Measurements from ENCODE around the gene CDNF.
A peak's percentile ranks its signal among the peaks of the same experiment; 100 is the strongest.
"Not testable (repeated sequence)": the region's sequence is repeated elsewhere in the genome, so short reads cannot be mapped to it uniquely, and the experiment has no call there.

Gene CDNF

DNA sequence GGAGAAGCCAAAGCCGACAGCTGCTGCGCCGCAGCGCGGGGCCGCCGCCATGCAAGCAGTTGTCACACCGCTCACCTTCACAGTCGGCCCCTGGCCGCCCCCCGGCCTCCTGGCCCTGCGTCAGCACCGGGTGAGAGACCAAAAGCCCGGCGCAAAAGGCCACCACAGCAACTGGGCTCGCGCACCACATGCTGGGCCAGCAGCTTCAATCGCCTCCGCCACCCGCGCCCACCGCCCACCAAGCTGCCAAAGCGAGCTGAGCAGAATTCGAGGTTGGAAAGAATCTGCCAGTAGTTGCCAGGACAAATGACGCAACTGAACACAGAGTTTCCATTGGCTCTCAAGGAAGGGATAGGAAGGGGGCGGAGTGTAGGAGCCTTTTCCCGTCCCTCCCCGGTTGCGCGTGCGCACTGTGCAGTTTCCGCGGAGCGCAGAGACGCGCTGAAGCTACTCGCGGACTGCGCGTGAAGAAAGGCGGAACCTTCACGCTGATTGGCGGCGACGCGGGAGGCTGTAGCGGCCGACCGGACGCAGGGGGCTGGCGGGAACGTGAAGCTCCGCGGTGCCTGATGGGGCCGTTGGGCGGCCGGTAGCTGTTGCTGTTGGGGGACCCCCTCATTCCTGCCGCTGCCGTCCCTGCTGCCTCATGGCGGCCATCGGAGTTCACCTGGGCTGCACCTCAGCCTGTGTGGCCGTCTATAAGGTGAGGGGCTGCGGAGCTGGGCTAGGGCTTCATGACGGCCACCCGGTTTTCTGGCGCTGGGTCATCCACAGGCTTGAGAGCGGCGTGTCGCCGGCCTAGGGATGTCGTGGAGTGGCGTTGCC lies at the start of gene CDNF, which contains the start of the genes HSPA14 and MSANTD7:
Gene CDNF (minus strand): TSS at position 281 of the 825 bp plus-strand sequence. CDS start 91 bp downstream, at position 190.
Gene HSPA14 (plus strand): TSS at position 550 of the 825 bp plus-strand sequence. CDS start 97 bp downstream, at position 647.
Gene MSANTD7 (plus strand): TSS at position 550 of the 825 bp plus-strand sequence. CDS start 3,979 bp downstream, outside the sequence.
- DNase-seq (ENCODE audit: low spot score) = peak; percentile 100

DNA sequence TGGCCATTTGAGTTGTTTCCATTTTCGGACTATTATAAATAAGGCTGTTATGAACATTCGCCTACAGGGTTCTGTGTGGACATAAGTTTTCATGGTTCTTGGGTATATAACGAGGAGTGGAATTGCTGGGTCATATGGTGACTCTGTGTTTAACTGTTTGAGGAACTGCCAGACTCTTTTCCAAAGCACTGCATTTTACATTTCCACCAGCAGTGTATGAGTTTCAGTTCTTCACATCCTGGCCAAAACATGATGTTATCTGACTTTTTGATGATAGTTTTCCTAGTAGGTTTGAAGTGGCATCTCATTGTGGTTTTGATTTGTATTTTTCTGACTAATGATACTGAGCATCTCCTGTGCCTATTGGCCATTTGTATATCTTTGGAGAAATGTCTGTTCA lies 46.2 kb upstream of the CDNF start:
- no peak for DNase-seq (ENCODE audit: low spot score)

DNA sequence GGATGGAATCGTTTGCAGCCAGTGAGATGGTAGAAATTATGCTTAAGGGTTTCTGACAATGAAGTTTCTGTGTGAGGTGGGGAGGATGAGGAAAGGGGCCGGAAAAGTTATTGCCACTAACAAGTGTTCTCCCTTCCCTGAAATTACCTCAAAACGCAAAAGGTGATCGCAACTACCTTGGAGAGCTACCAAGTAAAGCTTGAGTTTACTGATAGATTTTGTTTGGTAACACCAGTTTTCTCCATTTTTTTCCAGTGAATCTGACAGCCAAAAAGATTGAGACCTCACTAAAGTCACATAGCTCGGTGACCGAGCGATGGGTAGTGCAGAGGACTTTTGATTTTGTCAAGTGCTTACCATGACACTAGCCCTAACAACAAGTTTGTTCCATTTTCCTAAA lies 42.4 kb upstream of the CDNF start:
- DNase-seq (ENCODE audit: low spot score) = no peak

DNA sequence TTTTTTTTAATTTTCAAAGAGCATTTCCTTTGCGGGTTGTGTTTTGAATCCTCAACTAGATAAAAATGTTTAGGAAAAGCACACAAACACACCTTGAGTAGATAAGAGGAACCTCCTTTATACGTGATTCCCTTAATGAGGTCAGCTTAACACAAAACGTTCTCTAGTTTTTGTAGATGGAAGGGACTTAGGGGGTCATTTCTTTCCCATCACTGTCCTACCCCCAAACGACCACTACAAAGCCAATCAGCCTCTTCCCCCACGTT lies 42.0 kb upstream of the CDNF start:
- no peak for DNase-seq (ENCODE audit: low spot score)

DNA sequence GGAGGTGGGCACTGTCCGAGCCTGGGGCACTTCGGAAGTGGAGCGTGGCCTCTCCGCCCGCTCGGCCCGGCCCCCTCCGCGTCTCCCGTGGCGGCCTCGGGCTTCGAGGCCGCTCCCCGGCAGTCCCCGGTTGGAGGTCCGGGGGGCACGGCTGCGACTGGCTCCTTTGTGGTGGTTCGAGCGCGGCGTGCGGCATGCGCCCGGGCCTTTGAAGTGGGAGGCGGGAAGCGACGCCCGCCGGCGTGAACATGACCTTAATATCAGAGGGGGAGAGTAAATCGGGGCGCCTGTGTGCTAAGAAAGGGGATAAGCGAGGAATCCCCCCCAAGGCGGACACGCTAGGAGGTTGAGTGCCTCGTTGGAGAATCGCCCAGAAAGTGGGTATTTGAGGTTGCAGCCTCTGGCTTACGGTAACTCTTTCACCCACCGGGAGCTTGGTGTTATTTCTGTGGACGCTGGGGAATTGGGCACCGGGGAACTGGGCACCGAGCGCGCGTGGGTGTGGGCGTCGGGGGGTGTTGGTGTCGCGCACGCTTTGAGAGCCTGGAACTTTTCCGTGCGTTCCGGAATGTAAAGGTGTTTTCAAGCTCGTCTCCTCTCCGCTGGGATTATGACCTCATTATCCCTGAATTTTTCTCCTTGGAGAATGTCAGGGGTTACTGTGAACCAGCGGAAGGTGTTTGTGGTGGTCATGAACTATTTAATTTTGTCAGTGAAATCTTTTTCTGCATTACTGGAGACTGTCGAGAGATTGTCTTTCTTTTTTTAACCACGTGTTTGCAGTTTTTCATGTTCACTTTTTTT lies 41.5 kb upstream of the CDNF start:
- no peak for DNase-seq (ENCODE audit: low spot score)

DNA sequence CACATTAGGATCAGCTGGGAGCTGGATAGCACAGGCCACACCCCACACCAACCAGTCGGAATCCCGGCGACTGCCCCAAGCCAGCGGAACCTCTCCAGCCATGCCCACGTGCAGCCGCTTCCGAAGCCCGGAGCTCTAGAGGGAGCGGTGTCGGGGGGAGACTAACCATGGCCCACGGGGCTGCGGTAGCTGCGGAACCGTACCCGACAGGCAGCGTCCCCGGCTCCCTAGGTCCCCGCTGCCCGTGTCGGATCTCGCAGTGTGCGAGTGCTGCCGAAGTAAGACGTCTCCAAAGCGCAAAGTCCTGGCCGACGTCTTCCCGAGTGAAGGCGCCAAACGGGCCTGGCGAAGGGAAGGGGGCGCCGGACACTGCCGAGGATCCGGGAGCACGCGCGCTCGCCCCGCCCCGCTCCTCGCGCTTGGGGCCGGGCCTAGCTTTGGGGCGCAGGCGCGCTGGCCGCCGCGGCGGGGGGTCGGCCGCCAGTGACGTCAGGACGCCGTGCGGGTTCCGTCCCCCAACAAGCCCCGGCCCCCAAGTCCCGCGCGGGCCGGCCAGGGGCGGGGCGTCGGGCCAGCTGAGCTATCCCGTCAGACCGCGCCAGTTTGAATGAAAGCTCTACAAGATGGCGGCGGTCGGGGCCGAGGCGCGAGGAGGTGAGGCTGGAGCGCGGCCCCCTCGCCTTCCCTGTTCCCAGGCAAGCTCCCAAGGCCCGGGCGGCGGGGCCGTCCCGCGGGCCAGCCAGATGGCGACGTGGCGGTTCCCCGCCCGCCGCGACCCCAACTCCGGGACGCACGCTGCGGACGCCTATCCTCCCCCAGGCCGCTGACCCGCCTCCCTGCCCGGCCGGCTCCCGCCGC lies 40.7 kb upstream of the CDNF start, which contains the start of gene SUV39H2:
Gene SUV39H2 (plus strand): TSS at position 601 of the 858 bp plus-strand sequence. CDS start 23 bp downstream, at position 624.
- peak; percentile 99 for DNase-seq (ENCODE audit: low spot score)

- no peak for DNase-seq (ENCODE audit: low spot score)
Observed at GRCh38 chr10:14876764-14877163, 38.9 kb upstream of the CDNF start.

- DNase-seq (ENCODE audit: low spot score) = no peak
Observed at GRCh38 chr10:14875941-14876340, 38.1 kb upstream of the CDNF start.

DNA sequence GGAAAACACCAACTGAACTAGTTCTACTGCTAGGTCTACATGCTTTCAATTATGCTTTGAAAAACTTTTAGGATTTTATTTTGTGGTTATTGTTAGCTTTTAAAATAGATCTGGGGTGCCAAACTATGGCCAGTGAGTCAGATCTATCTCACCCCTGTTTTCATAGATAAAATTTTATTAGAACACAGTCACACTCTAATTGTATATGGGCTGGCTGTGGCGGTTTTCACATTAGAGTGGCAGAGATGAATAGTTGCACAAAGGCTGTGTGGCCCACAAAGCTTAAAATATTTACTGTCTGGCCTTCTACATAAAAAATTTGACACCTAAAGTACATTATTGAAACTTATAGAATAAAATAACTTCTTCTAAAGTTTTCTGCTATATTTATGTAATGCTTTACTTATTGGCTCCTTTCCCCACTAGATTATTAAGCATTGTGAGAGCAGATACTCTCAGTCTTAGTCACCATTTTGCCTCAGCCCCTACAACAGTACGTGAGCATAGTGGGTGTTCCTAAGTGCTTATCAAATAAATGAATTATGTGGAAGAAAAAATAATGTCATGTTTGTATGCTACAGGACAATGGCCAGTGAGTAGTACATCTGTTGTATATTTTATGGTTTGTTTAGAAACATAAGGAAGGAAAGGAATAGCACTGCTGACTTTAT lies 35.4 kb upstream of the CDNF start:
- DNase-seq (ENCODE audit: low spot score) = peak; percentile 10

GRCh38 chr10:14864871-14865270 lies 27.0 kb upstream of the CDNF start:
- DNase-seq (ENCODE audit: low spot score) = not testable (repeated sequence)

- DNase-seq (ENCODE audit: low spot score) = not testable (repeated sequence)
Observed at GRCh38 chr10:14864466-14864865, 26.6 kb upstream of the CDNF start.

- DNase-seq (ENCODE audit: low spot score) = no peak
Observed at GRCh38 chr10:14860791-14861190, 23.0 kb upstream of the CDNF start.

- DNase-seq (ENCODE audit: low spot score) = no peak
Observed at GRCh38 chr10:14859775-14860174, 21.9 kb upstream of the CDNF start.

GRCh38 chr10:14859043-14859442 lies 21.2 kb upstream of the CDNF start:
- no peak for DNase-seq (ENCODE audit: low spot score)

DNA sequence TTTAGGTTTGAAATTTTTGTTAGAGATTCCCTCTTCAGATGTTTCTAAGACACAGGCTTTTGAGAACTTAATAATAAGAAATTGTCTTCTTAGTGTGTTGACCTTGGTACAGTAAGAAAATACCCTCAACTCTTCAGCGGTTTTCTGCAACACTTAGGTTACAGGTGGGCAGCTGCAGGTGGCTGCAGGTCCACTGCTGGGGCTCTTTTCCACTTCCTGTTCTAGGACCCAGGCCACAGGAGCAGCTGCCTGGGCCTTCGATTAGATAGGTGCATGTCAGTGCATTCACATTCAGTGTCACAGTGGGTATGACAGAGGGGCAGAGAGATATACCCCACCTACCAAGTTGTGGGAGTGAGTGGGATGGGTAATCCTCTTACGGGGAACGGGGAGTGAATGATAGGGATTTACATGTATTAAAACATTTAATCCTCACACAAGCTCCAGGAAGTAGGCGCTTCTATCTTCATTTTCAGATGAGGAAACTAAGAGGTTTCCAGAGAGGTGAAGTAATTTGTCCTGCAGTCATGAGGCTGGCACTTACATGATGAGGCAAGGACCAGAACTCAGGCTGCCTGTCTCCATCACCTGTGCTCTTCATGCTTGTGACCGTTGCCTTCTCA lies 20.6 kb upstream of the CDNF start:
- no peak for DNase-seq (ENCODE audit: low spot score)

- DNase-seq (ENCODE audit: low spot score) = no peak
Observed at GRCh38 chr10:14855453-14855852, 17.6 kb upstream of the CDNF start.

DNA sequence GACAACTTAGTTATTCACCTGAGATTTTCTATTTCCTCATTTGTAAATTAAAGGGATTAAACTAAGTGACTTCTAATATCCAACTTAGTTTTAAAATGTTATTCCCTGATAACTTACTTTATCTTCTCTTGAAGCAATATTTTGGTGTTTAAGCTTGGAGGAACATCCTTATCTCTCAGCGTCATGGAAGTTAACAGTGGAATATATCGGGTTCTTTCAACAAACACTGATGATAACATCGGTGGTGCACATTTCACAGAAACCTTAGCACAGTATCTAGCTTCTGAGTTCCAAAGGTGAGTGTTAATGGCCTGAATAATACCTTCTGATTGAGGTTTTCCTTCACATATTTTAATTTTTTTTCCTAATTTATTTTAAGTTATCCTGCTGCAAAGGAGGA lies 14.4 kb upstream of the CDNF start:
- no peak for DNase-seq (ENCODE audit: low spot score)

DNA sequence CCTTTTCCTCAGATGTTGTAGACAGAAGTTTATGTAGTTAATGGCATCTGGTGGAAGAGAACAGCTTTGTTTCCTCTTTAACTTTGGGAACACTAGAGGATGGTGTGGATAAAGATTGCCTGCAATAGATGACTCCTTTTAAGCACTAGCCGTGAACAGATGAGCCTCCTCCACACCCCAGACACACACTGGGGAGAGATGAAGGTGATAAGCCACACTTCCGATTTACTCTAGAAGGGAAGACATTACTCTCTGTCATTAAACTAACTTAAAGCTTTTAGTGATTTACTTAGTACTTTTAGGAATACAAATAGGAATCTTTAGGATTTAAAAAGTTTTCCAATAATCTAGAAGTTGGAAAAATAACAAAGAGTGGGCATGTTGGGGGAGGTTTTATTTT lies 7.1 kb upstream of the CDNF start:
- no peak for DNase-seq (ENCODE audit: low spot score)

DNA sequence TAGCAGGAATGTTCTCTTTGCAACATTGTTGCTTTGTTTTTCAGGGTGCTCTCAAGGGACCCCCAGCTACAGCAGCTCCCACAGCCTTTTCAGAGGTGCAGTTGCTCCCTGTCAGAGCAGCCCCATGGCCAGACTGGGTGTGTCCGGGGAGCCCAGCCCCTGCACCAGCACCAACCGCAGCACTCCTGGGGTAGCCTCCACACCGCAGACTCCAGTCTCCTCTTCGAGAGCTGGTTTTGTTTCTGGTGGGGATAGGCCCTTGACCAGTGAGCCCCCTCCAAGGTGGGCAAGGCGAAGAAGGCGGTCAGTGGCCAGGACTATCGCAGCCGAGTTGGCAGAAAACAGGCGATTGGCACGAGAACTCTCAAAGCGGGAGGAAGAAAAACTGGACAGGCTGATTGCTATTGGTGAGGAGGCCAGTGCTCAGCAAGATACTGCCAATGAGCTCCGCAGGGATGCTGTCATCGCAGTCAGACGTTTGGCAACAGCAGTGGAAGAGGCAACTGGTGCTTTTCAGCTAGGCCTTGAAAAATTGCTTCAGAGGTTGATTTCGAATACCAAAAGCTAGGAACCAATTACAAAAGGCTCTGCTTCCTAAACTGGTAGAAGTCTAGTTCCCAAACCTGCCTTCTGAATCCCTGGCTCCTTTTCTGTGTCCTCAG lies 5.6 kb upstream of the CDNF start:
- DNase-seq (ENCODE audit: low spot score) = no peak

GRCh38 chr10:14840178-14840577 lies 2.3 kb upstream of the CDNF start:
- DNase-seq (ENCODE audit: low spot score) = no peak

- no peak for DNase-seq (ENCODE audit: low spot score)
Observed at GRCh38 chr10:14839305-14839695, 1.5 kb upstream of the CDNF start.

Data from AG08395 (cell line).